Measurements from ENCODE around the gene TTC32.

GRCh38 chr2:19864381-19864780 lies 37.4 kb downstream of the TTC32 start:
- TF ChIP-seq CTCF (IDR thresholded peaks at IDR 0.05) (no peak), ZBTB43 (CRISPR knock-in tag; IDR thresholded peaks at IDR 0.05) (no peak), FOXK1 (CRISPR knock-in tag; IDR thresholded peaks at IDR 0.05) (no peak), USF2 (CRISPR knock-in tag; IDR thresholded peaks at IDR 0.05) (no peak), SP1 (CRISPR knock-in tag; conservative IDR thresholded peaks at IDR 0.05) (no peak), JUN (CRISPR knock-in tag; IDR thresholded peaks at IDR 0.05) (no peak), ZNF121 (CRISPR knock-in tag; IDR thresholded peaks at IDR 0.05) (no peak), CREM (CRISPR knock-in tag; IDR thresholded peaks at IDR 0.05) (no peak), ZBTB21 (CRISPR knock-in tag; IDR thresholded peaks at IDR 0.05; ENCODE audit: borderline replicate concordance) (no peak), MYBL2 (CRISPR knock-in tag; IDR thresholded peaks at IDR 0.05) (no peak)
